ENCODE data around the gene PEX1. TPM values are rescaled to one million over a fixed set of nuclear protein-coding genes. Genes with fewer than 3 reads are reported as not detected.
"Not testable (repeated sequence)": the region's sequence is repeated elsewhere in the genome, so short reads cannot be mapped to it uniquely, and the experiment has no call there.

PEX1 gene
- total RNA-seq, 2 experiments from 2014 or later = 16.6 to 16.9 TPM

DNA sequence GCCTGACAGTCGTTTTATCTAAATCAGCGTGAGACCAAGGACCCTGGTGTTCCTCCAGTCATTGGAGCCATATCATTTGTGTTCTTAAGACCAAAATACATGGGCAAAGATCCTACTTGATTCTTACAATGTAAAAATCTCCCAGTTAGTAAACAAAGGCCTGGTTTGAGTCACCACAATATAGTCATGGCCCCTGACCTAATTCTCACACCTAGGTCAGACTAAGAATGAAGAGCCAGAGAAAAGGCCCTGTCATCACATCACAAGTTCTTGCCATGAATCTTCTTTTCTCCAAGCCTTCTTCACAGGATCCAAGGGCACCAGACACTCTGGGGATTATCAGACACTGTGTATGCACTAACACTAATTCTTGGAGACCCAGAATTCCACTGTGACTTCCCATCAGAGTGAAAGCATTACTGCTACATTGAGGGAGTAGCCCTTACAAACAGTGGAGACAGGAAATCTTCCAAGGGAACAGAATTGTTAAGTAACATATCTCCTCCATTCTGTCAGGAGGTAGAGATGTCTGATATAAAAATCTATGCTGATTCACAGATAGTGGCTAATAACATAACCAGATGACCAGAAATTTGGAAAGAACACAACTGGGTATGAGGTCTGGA is 42.9 kb downstream of the PEX1 start:
- Mint-ChIP-seq H3K4me1 (ENCODE audit: low read depth) (no peaks in the 10 kb centered on the region), H3K36me3 (ENCODE audit: low read depth) (peaks cover 4% of the 10 kb centered on the region), H3K27ac (no peak overlapping the region), H3K27me3 (no peaks in the 10 kb centered on the region), H3K9me3 (no peaks in the 10 kb centered on the region), H3K4me3 (no peak overlapping the region)
- POLR2A ChIA-PET = no interaction called here
- intact Hi-C loops (cut with micrococcal nuclease) = no loop called here
- DNase-seq = no peak
- CTCF ChIA-PET = interaction anchor here (1.4 kb wide), 1 partner anchor 8 kb away, joined by 3 read pairs; no protein-coding TSS in a partner anchor
- peak; percentile 42 for ATAC-seq
- TF ChIP-seq, protein P1, sequence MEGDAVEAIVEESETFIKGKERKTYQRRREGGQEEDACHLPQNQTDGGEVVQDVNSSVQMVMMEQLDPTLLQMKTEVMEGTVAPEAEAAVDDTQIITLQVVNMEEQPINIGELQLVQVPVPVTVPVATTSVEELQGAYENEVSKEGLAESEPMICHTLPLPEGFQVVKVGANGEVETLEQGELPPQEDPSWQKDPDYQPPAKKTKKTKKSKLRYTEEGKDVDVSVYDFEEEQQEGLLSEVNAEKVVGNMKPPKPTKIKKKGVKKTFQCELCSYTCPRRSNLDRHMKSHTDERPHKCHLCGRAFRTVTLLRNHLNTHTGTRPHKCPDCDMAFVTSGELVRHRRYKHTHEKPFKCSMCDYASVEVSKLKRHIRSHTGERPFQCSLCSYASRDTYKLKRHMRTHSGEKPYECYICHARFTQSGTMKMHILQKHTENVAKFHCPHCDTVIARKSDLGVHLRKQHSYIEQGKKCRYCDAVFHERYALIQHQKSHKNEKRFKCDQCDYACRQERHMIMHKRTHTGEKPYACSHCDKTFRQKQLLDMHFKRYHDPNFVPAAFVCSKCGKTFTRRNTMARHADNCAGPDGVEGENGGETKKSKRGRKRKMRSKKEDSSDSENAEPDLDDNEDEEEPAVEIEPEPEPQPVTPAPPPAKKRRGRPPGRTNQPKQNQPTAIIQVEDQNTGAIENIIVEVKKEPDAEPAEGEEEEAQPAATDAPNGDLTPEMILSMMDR (IDR thresholded peaks at IDR 0.05) = no peak

DNA sequence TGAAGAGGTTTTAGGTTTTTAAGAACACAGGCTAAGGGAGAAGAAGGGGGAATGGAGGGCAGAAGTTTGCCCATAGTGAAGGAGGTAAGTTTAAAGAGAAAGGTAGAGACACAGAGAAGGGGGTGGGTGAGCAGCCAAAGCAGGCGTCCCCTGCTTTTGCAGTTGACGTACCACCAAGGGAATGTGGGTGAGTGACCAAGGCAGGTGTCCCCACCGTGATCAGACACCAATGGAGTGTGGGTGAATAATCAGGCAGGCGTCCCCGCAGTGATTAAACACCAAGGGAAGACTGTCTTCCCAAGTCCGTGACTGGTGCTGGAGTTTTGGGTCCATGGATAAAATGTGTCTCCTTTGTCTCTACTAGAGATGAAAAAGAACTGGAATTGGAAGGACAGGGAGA is 44.1 kb downstream of the PEX1 start:
- H3K27ac Mint-ChIP-seq; CTCF ChIA-PET; DNase-seq; H3K4me3 Mint-ChIP-seq; H3K36me3 Mint-ChIP-seq (ENCODE audit: low read depth); H3K9me3 Mint-ChIP-seq; intact Hi-C loops (cut with micrococcal nuclease); POLR2A ChIA-PET; ATAC-seq; H3K27me3 Mint-ChIP-seq; H3K4me1 Mint-ChIP-seq (ENCODE audit: low read depth): not testable (repeated sequence)

DNA sequence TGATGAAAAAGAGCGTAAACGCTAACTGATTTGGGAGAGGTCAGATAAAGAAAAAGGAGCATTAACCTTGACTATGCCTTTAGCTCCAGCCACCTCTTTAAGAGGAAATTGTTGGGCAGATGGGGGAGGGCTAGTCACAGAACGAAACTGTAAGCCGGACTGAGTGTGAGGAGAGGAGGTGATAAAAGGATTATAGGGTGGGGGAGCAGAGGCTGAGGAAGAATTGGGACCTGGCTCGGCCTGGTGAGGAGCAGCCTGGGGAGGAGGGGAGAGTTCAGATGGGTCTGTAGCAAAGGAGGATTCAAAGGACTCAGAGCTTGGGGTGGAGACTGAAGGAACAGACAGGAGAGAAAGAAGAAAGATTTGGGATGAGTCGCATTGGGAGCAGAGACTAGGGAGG is 44.7 kb downstream of the PEX1 start:
- H3K27ac Mint-ChIP-seq; H3K36me3 Mint-ChIP-seq (ENCODE audit: low read depth); H3K4me3 Mint-ChIP-seq; H3K4me1 Mint-ChIP-seq (ENCODE audit: low read depth); DNase-seq; H3K27me3 Mint-ChIP-seq; H3K9me3 Mint-ChIP-seq; POLR2A ChIA-PET; ATAC-seq; intact Hi-C loops (cut with micrococcal nuclease): not testable (repeated sequence)
- CTCF ChIA-PET = interaction anchor here (0.8 kb wide), 1 partner anchor 22 kb away, joined by 3 read pairs; no protein-coding TSS in a partner anchor

DNA sequence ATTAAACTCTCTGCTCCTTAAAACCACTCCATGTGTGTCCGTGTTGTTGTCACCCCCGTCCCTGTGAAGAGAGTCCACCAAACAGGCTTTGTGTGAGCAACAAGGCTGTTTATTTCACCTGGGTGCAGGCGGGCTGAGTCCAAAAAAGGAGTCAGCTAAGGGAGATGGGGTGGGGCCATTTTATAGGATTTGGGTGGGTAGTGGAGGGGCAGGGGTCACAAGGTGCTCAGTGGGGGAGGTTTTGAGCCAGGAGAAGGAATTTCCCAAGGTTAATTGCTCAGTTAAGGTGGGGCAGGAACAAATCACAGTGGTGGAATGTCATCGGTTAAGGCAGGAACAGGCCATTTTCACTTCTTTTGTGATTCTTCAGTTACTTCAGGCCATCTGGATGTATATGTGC is 49.2 kb downstream of the PEX1 start:
- POLR2A ChIA-PET; H3K9me3 Mint-ChIP-seq; CTCF ChIA-PET; H3K27me3 Mint-ChIP-seq; DNase-seq; H3K27ac Mint-ChIP-seq; H3K4me1 Mint-ChIP-seq (ENCODE audit: low read depth); ATAC-seq; H3K4me3 Mint-ChIP-seq; H3K36me3 Mint-ChIP-seq (ENCODE audit: low read depth); intact Hi-C loops (cut with micrococcal nuclease): not testable (repeated sequence)

DNA sequence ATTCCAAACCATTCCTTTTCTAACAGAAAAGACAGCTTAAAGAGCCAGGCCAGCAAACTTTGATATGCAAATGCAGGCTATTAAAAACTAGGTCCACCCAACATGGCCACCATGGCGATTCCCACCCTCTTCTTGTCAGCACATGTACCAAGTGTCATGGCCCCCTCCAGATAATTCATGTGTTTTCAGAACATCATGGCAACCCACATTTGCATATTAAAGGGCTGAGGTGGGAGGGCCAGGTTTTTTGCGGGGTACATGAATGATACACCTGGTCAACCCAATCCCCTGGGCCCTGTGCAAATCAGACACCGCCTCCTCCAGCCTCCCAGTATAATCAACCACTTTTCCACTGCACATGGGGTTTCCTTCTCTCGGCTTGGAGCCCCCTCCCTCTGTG is 49.6 kb downstream of the PEX1 start:
- ChIA-PET POLR2A (no interaction called here), CTCF (no interaction called here)
- H3K27me3 Mint-ChIP-seq = no peaks in the 10 kb centered on the region
- no peaks in the 10 kb centered on the region for H3K4me1 Mint-ChIP-seq (ENCODE audit: low read depth)
- no peak for ATAC-seq
- no peak overlapping the region for H3K27ac Mint-ChIP-seq
- H3K36me3 Mint-ChIP-seq (ENCODE audit: low read depth) = no peaks in the 10 kb centered on the region
- H3K4me3 Mint-ChIP-seq = no peak overlapping the region
- no peaks in the 10 kb centered on the region for H3K9me3 Mint-ChIP-seq
- intact Hi-C loops (cut with micrococcal nuclease) = no loop called here
- no peak for DNase-seq
- TF ChIP-seq, protein P1 (IDR thresholded peaks at IDR 0.05) = no peak

DNA sequence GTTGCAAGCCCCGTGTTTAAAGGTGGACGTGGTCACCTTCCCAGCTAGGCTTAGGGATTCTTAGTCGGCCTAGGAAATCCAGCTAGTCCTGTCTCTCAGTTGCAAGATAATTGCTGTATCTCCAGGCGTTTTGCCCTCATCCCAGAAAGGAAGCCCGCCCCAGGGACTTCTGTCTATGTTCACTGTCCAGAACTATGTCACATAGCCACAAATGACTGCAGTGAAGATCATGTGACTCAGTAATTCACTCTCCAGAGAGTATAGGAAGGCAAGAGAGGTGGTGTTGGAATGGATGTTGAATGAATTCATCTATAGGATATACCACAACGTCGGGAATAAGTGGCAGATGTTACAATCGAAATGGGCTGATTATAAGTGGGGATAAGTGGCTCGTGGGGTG is 50.2 kb downstream of the PEX1 start:
- POLR2A ChIA-PET = no interaction called here

DNA sequence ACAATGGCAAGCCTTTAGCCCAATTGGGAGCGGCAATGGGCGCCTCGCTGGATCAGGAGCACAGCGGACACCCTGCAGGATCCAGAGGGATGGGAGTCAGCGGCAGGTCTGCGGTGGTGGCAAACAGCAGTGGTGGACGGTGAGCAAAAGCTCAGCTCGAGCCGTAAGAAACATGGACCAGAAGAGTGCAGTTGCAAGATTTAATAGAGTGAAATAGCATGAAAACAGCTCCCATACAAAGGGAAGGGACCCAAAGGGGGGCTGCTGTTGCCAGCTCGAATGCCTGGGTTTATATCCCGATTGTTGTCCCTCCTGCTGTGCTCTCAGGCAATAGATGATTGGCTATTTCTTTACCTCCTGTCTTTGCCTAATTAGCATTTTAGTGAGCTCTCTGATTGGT is 50.6 kb downstream of the PEX1 start, which contains the start of gene ERVW-1:
TSS of gene ERVW-1 (minus strand) at position 266 of the 400 bp plus-strand sequence. CDS start 7,565 bp downstream, outside the sequence.
- POLR2A ChIA-PET; ATAC-seq; H3K4me1 Mint-ChIP-seq (ENCODE audit: low read depth); H3K36me3 Mint-ChIP-seq (ENCODE audit: low read depth); DNase-seq; intact Hi-C loops (cut with micrococcal nuclease); H3K4me3 Mint-ChIP-seq; H3K9me3 Mint-ChIP-seq; H3K27ac Mint-ChIP-seq; H3K27me3 Mint-ChIP-seq: not testable (repeated sequence)
- CTCF ChIA-PET = interaction anchor here (0.9 to 1.0 kb wide), 2 partner anchors 8 to 30 kb away, joined by 3 to 4 read pairs; partner anchors contain the start of gene GATAD1

More for the DNA sequence above, 50.2 kb downstream of the PEX1 start:
- Mint-ChIP-seq H3K27me3 (no peaks in the 10 kb centered on the region), H3K4me1 (ENCODE audit: low read depth) (no peaks in the 10 kb centered on the region), H3K27ac (no peak overlapping the region), H3K4me3 (no peak overlapping the region), H3K36me3 (ENCODE audit: low read depth) (no peaks in the 10 kb centered on the region), H3K9me3 (no peaks in the 10 kb centered on the region)
- intact Hi-C loops (cut with micrococcal nuclease) = no loop called here
- ATAC-seq (no peak), DNase-seq (no peak)
- TF ChIP-seq, protein P1 (IDR thresholded peaks at IDR 0.05) = no peak
- CTCF ChIA-PET = interaction anchor here (1.0 kb wide), 1 partner anchor 31 kb away, joined by 4 read pairs; the partner anchor contains the start of gene GATAD1

DNA sequence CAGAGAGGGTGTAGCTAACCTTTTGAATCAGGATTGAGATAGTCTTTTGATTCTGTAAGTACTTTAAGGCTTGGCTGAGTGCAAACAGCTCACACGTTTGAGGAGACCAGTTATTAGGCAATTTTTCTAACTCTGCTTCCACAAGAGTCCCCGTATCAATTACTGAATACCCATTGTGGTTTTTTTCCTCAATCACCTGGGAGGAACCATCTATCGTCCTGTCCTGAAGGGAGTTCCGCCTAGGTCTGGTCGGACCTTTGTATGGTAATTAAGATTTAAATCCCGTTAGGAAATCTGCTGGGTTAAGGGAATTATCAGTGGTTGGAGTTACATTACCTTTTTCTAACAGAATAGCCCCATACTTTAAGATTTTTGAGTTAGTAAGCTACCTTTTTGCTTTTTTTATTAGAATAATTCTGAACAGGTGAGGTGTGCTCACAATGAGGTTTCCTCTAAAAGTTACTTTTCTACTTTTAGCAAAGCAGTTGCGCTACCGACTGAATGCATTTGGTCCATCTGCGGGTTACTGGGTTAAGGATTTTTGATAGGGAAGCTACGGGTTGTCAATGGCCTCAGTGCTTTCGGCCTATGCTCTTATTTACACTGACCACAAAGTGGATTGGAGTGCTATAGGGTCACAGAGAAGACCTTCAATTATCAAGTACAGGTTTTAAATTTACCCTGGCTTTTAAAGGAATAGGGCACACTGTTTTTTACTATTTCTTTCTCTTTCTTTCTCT is 52.3 kb downstream of the PEX1 start:
- H3K27me3 Mint-ChIP-seq, POLR2A ChIA-PET: not testable (repeated sequence)

DNA sequence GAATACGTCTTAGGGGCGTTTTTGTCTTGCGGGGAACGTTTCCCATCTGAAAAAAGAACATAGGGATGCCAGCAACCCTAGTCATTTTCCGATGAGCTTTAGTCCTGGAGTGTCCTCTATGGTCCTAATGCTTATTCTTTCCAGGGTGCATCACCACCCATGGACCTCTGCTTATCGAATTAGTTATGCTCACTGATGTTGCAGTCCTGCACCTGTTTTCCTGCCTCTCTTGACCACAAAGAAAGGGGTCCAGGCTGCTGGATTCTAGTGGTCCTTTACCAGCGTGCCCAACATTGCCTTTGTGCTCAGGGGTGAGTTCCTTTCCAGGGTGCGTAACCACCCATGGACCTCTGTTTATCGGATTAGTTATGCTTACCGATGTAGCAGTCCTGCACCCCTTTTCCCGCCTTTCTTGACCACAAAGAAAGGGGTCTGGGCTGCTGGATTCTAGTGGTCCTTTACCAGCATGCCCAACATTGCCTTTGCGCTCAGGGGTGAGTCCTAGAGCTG is 53.0 kb downstream of the PEX1 start:
- intact Hi-C loops (cut with micrococcal nuclease); H3K4me1 Mint-ChIP-seq (ENCODE audit: low read depth); DNase-seq; H3K4me3 Mint-ChIP-seq; CTCF ChIA-PET; H3K9me3 Mint-ChIP-seq; ATAC-seq; H3K27me3 Mint-ChIP-seq; H3K27ac Mint-ChIP-seq; H3K36me3 Mint-ChIP-seq (ENCODE audit: low read depth); POLR2A ChIA-PET: not testable (repeated sequence)

More for the DNA sequence above, 52.3 kb downstream of the PEX1 start:
- DNase-seq; H3K4me3 Mint-ChIP-seq; intact Hi-C loops (cut with micrococcal nuclease); H3K9me3 Mint-ChIP-seq; CTCF ChIA-PET; H3K36me3 Mint-ChIP-seq (ENCODE audit: low read depth); ATAC-seq; H3K4me1 Mint-ChIP-seq (ENCODE audit: low read depth); H3K27ac Mint-ChIP-seq: not testable (repeated sequence)
